Kidney glomerular epithelial cell (primary cell): ENCODE data around the gene MED29.
"Not testable (repeated sequence)": the region's sequence is repeated elsewhere in the genome, so short reads cannot be mapped to it uniquely, and the experiment has no call there.

Experiments
- DNase-seq: peaks from one replicate; lab custom pipeline; 2025; lab: John Stamatoyannopoulos, UW

Gene MED29

GRCh38 chr19:39370735-39371134 is 20.4 kb upstream of the MED29 start:
- DNase-seq = no peak

DNA sequence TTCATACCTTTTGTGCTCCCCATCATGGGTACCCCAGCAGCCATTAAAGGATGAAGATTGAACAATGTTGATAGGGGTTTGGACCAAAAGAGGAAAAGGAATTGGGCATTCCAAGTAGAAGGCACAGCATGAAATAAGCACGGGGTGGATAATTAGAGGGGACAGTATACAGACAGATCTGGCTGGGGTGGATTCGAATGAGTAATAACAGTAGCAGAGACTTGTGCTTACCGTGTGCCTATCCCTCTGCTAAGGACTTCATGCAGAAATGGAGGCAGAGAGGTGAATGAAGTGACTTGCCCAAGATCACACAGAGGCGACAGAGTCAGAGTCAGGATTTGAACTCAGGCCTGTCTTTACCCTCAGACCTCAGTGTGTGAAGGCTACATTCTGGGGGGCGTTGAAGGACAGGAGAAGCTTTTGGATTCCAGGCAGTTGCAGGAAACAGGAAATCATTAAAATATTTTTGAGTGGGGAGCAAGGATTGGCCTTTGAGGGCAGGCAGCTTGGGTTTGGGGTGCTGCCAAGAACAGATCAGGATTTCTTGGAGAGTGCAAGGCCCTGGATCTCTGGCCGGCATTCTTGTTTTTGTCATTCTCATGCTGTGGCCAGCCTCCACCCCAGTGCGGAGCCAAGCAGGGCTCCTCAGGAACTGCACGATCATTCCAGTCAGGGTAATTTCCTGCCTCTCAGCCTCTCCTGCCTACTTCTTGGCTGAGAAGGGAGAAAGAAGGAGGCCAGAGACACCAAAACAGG is 19.0 kb upstream of the MED29 start:
- DNase-seq = no peak

GRCh38 chr19:39372941-39373340 is 18.2 kb upstream of the MED29 start:
- DNase-seq = no peak

DNA sequence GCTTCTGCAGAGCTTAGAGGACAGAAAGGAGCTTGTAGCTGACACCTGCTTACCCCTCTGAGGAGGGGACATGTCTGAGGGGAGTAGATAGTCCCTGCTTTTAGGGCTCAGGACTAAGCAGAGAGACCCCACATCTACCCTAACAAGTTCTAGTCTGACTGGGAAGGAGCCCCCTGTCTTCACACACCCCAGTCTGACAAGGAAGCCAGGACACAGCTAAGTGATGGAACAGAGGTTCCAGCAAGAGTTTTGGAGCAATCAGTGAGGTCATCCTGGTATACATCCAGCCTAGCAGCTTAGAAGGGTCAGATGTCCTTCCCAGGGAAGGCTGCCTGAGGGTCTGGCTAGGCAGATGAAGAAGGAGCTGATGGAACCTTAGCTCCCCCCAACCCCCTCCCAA is 15.2 kb upstream of the MED29 start:
- DNase-seq = no peak

GRCh38 chr19:39377373-39378362 is 13.5 kb upstream of the MED29 start:
- no peak for DNase-seq

GRCh38 chr19:39379366-39379765 is 11.8 kb upstream of the MED29 start:
- not testable (repeated sequence) for DNase-seq

DNA sequence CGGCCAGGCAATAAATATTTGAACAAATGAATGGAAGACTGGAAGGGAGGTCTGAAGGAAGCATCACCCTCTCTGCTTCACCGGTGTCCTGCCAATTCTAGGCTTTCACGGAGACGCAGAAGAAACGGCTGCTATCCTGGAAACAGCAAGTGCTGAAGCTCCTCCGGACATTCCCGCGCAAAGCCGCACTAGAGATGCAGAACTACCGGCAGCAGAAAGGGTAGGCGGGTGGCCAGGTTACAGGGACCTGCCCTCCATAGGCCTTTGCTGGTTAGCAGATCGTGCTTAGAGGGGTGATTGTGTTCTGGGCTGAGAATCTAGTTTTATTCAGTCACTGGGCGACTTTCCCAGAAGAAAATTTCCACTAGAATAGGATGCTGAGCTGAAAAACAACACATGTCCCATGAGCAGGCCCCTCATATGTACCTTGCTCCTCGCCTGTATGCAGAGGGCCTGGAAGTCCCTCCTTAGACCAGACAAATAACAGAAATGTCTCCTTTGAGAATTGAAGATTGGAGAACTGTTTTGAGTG is 11.2 kb upstream of the MED29 start:
- DNase-seq = no peak

DNA sequence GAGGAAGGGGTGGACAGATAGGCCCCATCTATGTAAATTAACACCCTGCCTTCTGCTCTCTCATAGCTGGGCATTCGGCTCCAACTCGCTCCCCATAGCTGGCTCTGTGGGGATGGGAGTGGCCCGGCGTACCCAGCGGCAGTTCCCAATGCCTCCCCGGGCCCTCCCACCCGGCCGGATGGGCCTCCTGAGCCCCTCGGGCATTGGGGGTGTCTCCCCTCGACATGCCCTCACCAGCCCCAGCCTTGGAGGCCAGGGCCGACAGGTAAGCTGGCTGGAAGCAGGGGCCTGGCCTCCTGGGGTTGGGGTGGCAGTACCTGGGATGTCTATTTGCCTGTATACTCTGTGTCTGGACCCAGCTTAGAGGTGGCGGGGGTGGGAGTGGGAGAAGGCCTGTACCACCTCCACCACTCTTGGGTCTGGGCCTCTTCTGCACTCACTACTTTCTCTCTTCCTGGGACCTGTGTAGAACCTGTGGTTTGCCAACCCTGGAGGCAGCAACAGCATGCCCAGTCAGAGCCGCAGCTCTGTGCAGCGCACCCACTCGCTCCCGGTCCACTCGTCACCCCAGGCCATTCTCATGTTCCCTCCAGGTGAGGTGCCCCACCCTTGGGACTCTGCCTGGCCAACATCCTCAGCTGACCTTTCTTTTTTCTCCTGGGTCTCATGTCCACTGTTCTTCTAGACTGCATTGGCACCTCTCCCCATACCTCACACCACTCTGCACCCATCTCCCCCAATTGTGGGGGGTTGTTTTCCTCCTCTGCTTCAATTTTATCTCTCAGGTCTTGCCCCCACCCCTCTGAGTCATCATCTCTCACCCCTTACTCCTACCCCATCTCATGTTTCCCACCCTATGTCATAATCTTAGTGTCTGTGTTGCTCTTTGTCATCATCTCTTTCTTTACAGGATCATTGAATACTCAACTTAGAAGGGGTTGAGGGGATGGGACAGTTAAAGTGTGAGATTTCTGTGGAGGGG is 10.4 kb upstream of the MED29 start:
- DNase-seq = no peak

GRCh38 chr19:39381910-39382611 is 9.1 kb upstream of the MED29 start:
- DNase-seq = no peak

DNA sequence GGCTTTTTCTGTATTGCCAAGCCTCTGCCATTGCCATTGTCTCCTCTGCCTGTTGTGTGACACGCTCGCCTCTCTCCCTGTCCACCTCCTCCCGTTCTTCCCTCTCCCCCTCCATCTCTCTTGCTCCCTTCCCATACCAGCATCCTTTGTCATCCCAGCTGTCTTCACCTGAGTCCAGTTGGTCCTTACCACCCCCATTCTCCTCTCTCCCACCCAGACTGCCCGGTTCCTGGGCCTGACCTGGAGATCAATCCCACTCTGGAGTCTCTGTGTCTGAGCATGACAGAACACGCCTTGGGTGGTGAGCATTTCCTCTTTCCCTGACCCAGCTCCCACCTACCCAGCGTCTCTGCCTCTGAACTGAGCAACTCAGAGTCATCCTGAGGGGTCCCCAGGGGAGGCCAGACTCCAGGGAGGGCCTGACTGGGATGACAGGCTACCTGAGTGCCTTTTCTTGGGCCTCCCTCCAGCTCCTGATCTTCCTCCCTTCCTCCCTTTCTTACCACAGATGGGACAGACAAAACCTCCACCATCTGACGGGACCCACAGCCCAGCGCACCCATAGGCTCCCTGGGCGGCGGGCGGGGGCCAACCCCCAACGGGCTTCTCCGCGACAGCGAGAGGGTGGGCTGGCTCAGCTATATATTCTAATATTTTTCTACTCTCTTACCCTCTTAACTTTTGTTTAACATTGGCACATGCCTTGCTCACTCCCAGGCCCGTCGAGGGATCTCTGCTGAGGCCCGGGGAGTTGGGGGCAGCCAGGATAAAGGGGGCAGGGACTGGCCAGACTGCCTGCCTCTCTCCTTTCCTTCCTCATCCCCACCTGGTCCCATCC is 8.0 kb upstream of the MED29 start:
- no peak for DNase-seq

- no peak for DNase-seq
Measured at GRCh38 chr19:39384839-39385568, 6.2 kb upstream of the MED29 start.

GRCh38 chr19:39385629-39386411 is 5.4 kb upstream of the MED29 start:
- DNase-seq = no peak

GRCh38 chr19:39386557-39386956 is 4.6 kb upstream of the MED29 start:
- no peak for DNase-seq

DNA sequence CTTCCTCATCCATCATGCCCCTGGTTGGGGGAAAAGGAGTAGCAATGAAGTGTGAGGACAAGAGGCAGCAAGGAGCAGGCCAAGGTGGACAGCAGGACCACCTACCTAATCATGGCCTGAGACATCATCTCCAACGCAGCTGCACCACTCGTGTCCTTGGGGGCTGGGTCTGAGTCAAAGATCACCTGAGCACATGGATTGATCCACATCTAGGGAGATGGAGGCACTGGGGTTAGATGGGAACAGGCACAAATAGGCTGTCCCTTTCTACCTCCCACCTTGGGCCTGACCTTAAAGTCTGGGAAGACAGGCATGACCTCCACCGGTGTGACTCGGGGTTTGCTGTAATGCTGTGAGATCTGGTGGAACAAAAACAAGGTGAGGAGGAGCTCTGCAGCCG is 2.5 kb upstream of the MED29 start:
- DNase-seq = no peak

DNA sequence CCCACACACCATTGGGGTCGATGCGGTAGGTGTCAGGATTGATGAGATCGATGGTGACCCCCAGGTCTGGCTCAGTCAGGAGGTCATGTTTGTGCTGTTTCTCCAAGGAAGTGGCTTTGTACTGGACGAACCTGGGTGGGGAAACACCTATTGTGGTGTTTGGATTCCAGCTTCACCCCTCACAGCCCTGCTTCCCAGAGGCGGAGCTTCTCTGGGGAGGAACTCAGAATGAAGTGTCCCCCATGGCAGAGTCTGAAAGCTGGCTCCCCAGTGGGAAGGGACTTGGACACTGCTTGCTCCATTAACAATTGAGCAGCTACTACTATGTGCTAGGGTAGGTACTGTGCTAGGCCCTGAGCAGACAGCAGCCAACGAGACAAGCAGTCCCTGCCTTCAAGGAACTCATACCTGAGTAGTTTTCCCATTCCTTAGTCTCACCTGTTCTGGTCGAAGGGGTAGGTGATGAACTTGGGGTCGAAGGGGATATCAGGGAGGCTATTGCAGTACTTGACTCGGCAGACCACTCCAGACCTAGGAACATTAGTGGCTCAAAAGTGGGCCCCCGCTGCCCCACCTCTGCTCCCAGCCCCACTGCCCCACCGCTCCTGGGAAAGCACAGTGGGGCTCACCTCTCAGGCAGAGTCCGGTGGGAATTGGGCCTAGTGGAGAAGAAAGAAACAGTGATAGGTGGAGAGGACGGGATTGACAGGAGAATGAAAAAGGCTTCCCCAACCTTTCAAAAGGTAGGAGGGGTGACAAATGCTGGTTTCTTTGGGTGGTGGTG is 1.4 kb upstream of the MED29 start:
- DNase-seq = no peak

GRCh38 chr19:39390451-39390750 is 777 bp upstream of the MED29 start:
- no peak for DNase-seq

DNA sequence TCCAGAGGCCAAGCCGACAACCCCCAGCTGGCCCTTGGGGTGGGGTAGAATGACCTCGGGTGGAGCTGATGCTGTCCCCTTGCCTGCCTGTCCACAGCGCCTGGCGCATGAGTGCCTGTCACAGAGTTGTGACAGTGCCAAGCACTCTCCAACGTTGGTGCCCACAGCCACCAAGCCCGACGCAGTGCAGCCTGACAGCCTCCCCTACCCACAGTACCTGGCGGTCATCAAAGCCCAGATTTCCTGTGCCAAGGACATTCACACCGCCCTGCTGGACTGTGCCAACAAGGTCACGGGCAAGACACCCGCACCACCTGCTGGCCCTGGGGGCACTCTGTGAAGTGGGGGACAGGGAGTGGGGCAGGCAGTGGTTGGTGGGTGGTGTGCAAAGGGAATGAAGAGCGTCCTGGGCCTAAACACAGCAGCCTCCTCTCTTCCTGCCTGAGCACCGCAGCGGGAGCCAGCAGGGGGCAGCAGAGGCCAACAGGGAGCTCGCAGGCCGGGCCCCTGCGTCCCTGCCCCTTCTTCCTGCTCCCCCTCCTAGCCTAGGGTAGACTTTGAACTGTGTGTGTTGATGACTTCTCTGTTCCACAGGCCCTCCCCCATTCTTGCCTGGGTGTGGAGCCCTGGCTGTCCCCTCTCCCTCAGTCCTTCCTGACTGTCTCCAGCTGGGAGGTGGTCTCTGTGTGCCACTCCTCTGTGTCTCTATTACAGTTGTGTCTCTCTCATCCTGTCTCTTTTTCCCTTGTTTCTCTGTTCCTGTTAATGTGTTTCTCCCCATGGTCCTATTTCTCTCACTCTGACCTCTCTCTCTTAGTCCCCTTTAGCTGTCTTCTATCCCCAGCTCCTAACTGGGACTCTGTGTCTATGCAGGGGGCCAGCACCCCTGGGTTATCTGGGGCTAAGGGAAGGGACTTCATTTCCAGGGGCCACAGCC is 6.5 kb downstream of the MED29 start:
- peak; percentile 82 for DNase-seq
